CD4-positive, alpha-beta T cell (primary cell): ENCODE results near the gene CLSTN2. TPM values are rescaled to one million over a fixed set of nuclear protein-coding genes. Genes with fewer than 3 reads are reported as not detected.

Experiments used
- ATAC-seq: fragments of 200-7000 bp; cut with Tn5 transposase; one replicate; pipeline ENCODE4 v1.10.0; 2022; ENCODE audit warnings: mild to moderate bottlenecking; ENCODE audit not compliant: poor library complexity
- CTCF ChIA-PET: fragments of 350-600 bp; sonication (Branson Sonifier 250); formaldehyde crosslinking; loops from one replicate; lab custom pipeline; 2021; ENCODE audit warnings: antibody characterized with exemption, inconsistent platforms; lab: Charles Lee
- POLR2A ChIA-PET: fragments of 350-600 bp; sonication (Branson Sonifier 250); formaldehyde crosslinking; loops from one replicate; lab custom pipeline; 2021; ENCODE audit warnings: antibody characterized with exemption, inconsistent platforms; lab: Charles Lee
- DNase-seq, 14 experiments: peaks; one replicate each; pipeline ENCODE4 v3.0.0-alpha.2; 2013 to 2020; ENCODE audit warnings: mixed read lengths in 2 of 14
- H3K27ac ChIP-seq, 2 donors: one replicate each; pipeline versions ENCODE4 v1.5.1 to v1.7.0; 2013; ENCODE audit warnings: low read length in 2 of 2, low read depth in 1 of 2, mild to moderate bottlenecking in 1 of 2
- H3K27me3 ChIP-seq, 2 experiments: 1 replicate in 1 of 2; 2 replicates in 1 of 2; pipeline versions ENCODE4 v1.6.1 to v1.7.0; 2013; ENCODE audit warnings: low read length in 2 of 2, control low read depth in 1 of 2, mild to moderate bottlenecking in 1 of 2, moderate library complexity in 1 of 2; ENCODE audit not compliant: insufficient read depth in 2 of 2, control insufficient read depth in 1 of 2
- H3K36me3 ChIP-seq: one replicate; pipeline ENCODE4 v1.6.1; 2013; ENCODE audit warnings: low read length, control low read depth; ENCODE audit not compliant: insufficient read depth
- H3K4me1 ChIP-seq: one replicate; pipeline ENCODE4 v1.6.1; 2013; ENCODE audit warnings: low read length, control low read depth; ENCODE audit not compliant: insufficient read depth
- H3K4me3 ChIP-seq: one replicate; pipeline ENCODE4 v1.5.1; 2013; ENCODE audit warnings: mild to moderate bottlenecking, low read length, moderate library complexity
- H3K9me3 ChIP-seq, 2 experiments: 1 replicate in 1 of 2; 2 replicates in 1 of 2; pipeline versions ENCODE4 v1.6.1 to v1.7.0; 2013; ENCODE audit warnings: low read length in 2 of 2, mild to moderate bottlenecking in 2 of 2, control low read depth in 1 of 2, moderate library complexity in 1 of 2; ENCODE audit not compliant: control insufficient read depth in 1 of 2, insufficient read depth in 1 of 2
- H3K27ac Mint-ChIP-seq: one replicate; pipeline ENCODE4 v1.8.0; 2020; ENCODE audit warnings: mixed read lengths
- H3K27me3 Mint-ChIP-seq: one replicate; pipeline ENCODE4 v1.8.0; 2021; ENCODE audit warnings: mixed read lengths
- H3K36me3 Mint-ChIP-seq: one replicate; pipeline ENCODE4 v1.8.0; 2021; ENCODE audit warnings: low read depth, mixed read lengths
- H3K4me1 Mint-ChIP-seq: one replicate; pipeline ENCODE4 v1.8.0; 2021; ENCODE audit warnings: low read depth, mixed read lengths
- H3K4me3 Mint-ChIP-seq: one replicate; pipeline ENCODE4 v1.8.0; 2020; ENCODE audit warnings: mild to moderate bottlenecking, mixed read lengths
- H3K9me3 Mint-ChIP-seq: one replicate; pipeline ENCODE4 v1.8.0; 2020; ENCODE audit warnings: mixed read lengths
- CTCF ChIP-seq: fragments of 200-600 bp; IDR thresholded peaks from one replicate; pipeline ENCODE4 v1.8.0; 2022; ENCODE audit warnings: antibody characterized with exemption, mild to moderate bottlenecking
- intact Hi-C, 2 experiments: fragments of 100-400 bp; cut with DNase I in 1 of 2; cut with micrococcal nuclease in 1 of 2; formaldehyde crosslinking; loops; one replicate each; pipeline versions ENCODE4 v1.15.1 to v1.9.0; 2023 to 2025; cut with DNase I, micrococcal nuclease
- total RNA-seq, 174 experiments: library from RNA in 2 of 174; stranded (reverse) in 2 of 174; gene quantifications; one replicate each; pipeline ENCODE4 v1.2.3 and lab custom pipeline; 2021 to 2026

Gene CLSTN2
- total RNA-seq, 2 experiments from 2014 or later: not detected

- ChIA-PET CTCF (no interaction called here), POLR2A (no interaction called here)
- ATAC-seq: no peak
- Histone ChIP-seq H3K4me3 (no peak overlapping the region), H3K27ac (no peak overlapping the region), H3K27me3 (peaks cover 0 to 6% of the 10 kb centered on the region in 2 experiments), H3K4me1 (no peaks in the 10 kb centered on the region), H3K36me3 (no peaks in the 10 kb centered on the region), H3K9me3 (no peaks in the 10 kb centered on the region)
- H3K4me3 Mint-ChIP-seq: no peak overlapping the region
- intact Hi-C loops: no loop called here
- H3K36me3 Mint-ChIP-seq: no peaks in the 10 kb centered on the region
- H3K4me1 Mint-ChIP-seq: no peaks in the 10 kb centered on the region
- DNase-seq: no peak
- TF ChIP-seq CTCF: no peak
- no peaks in the 10 kb centered on the region for H3K27me3 Mint-ChIP-seq
- H3K27ac Mint-ChIP-seq: no peak overlapping the region
- H3K9me3 Mint-ChIP-seq: no peaks in the 10 kb centered on the region
These were observed 245.6 kb downstream of the CLSTN2 start for GRCh38 chr3:140180603-140181002.

GRCh38 chr3:140185375-140185774 is 250.4 kb downstream of the CLSTN2 start:
- Histone ChIP-seq H3K27me3 (peaks cover 0 to 6% of the 10 kb centered on the region in 2 experiments), H3K27ac (no peak overlapping the region), H3K9me3 (no peaks in the 10 kb centered on the region), H3K4me1 (no peaks in the 10 kb centered on the region), H3K36me3 (no peaks in the 10 kb centered on the region), H3K4me3 (no peak overlapping the region)
- H3K4me1 Mint-ChIP-seq: no peaks in the 10 kb centered on the region
- ChIA-PET CTCF (no interaction called here), POLR2A (no interaction called here)
- no peaks in the 10 kb centered on the region for H3K27me3 Mint-ChIP-seq
- no peak overlapping the region for H3K4me3 Mint-ChIP-seq
- ATAC-seq (no peak), DNase-seq (no peak)
- no peaks in the 10 kb centered on the region for H3K9me3 Mint-ChIP-seq
- intact Hi-C loops: no loop called here
- no peaks in the 10 kb centered on the region for H3K36me3 Mint-ChIP-seq
- no peak overlapping the region for H3K27ac Mint-ChIP-seq
- no peak for TF ChIP-seq CTCF

- no peaks in the 10 kb centered on the region for H3K4me1 ChIP-seq
- intact Hi-C loops: no loop called here
- CTCF ChIA-PET: no interaction called here
These were observed 251.5 kb downstream of the CLSTN2 start for GRCh38 chr3:140186421-140186920.

More at GRCh38 chr3:140186421-140186920, 251.5 kb downstream of the CLSTN2 start:
- Histone ChIP-seq H3K27me3 (peaks cover 0 to 6% of the 10 kb centered on the region in 2 experiments), H3K36me3 (no peaks in the 10 kb centered on the region), H3K4me3 (no peak overlapping the region), H3K9me3 (no peaks in the 10 kb centered on the region), H3K27ac (no peak overlapping the region)
- H3K4me1 Mint-ChIP-seq: no peaks in the 10 kb centered on the region
- DNase-seq (no peak), ATAC-seq (no peak)
- H3K27ac Mint-ChIP-seq: no peak overlapping the region
- no peaks in the 10 kb centered on the region for H3K9me3 Mint-ChIP-seq
- no peaks in the 10 kb centered on the region for H3K36me3 Mint-ChIP-seq
- POLR2A ChIA-PET: no interaction called here
- no peak overlapping the region for H3K4me3 Mint-ChIP-seq
- no peaks in the 10 kb centered on the region for H3K27me3 Mint-ChIP-seq
- no peak for TF ChIP-seq CTCF
